Liver (tissue), 9 donors: ENCODE results near the gene DPYD. TPM values are rescaled to one million over a fixed set of nuclear protein-coding genes. Genes with fewer than 3 reads are reported as not detected.

Source experiments
- DNase-seq: peaks from one replicate; pipeline ENCODE4 v3.0.0-alpha.2; 2017; ENCODE audit warnings: low spot score
- H3K27ac ChIP-seq, 2 donors: one replicate each; pipeline ENCODE4 v1.7.0; 2013; ENCODE audit warnings: inconsistent platforms in 2 of 2, low read length in 2 of 2, control low read depth in 1 of 2, low read depth in 1 of 2, mild to moderate bottlenecking in 1 of 2
- H3K27me3 ChIP-seq, 4 donors: one replicate each; pipeline versions ENCODE4 v1.6.1 to v1.7.0; 2013; ENCODE audit warnings: low read length in 3 of 4, inconsistent platforms in 1 of 4, mild to moderate bottlenecking in 1 of 4, moderate library complexity in 1 of 4; ENCODE audit not compliant: control insufficient read depth in 4 of 4, insufficient read depth in 4 of 4
- H3K36me3 ChIP-seq, 4 donors: one replicate each; pipeline versions ENCODE4 v1.6.1 to v1.7.0; 2013; ENCODE audit warnings: low read length in 3 of 4, mild to moderate bottlenecking in 3 of 4, low read depth in 1 of 4, moderate library complexity in 1 of 4; ENCODE audit not compliant: control insufficient read depth in 4 of 4, insufficient read depth in 3 of 4
- H3K4me1 ChIP-seq, 4 donors: one replicate each; pipeline versions ENCODE4 v1.6.1 to v1.7.0; 2013; ENCODE audit warnings: low read length in 3 of 4, mild to moderate bottlenecking in 3 of 4, moderate library complexity in 1 of 4; ENCODE audit not compliant: control insufficient read depth in 4 of 4, insufficient read depth in 4 of 4
- H3K4me3 ChIP-seq, 3 donors: one replicate each; pipeline versions ENCODE4 v1.6.1 to v1.7.0; 2013; ENCODE audit warnings: low read length in 3 of 3, control low read depth in 1 of 3, low read depth in 1 of 3, mild to moderate bottlenecking in 1 of 3
- H3K9ac ChIP-seq, 2 donors: one replicate each; pipeline ENCODE4 v1.7.0; 2013; ENCODE audit warnings: low read length in 2 of 2, mild to moderate bottlenecking in 2 of 2, moderate library complexity in 2 of 2, control low read depth in 1 of 2, low read depth in 1 of 2
- H3K9me3 ChIP-seq, 4 donors: one replicate each; pipeline versions ENCODE4 v1.6.1 to v1.7.0; 2013; ENCODE audit warnings: low read length in 3 of 4; ENCODE audit not compliant: control insufficient read depth in 4 of 4
- CTCF ChIP-seq: fragments of 150-350 bp; IDR thresholded peaks from 2 replicates; pipeline ENCODE4 v1.5.1; 2017; ENCODE audit warnings: improper control_type of control experiment, low read depth, low read length; ENCODE audit not compliant: missing input control
- EGR1 ChIP-seq, 2 donors: IDR thresholded peaks; 2 replicates each; pipeline ENCODE4 v1.6.1; 2016 to 2018; ENCODE audit warnings: antibody characterized with exemption in 2 of 2, low read depth in 2 of 2
- FOXA1 ChIP-seq: IDR thresholded peaks from 2 replicates; pipeline ENCODE4 v1.6.1; 2016; ENCODE audit warnings: antibody characterized with exemption
- FOXA2 ChIP-seq: IDR thresholded peaks from 2 replicates; pipeline ENCODE4 v1.6.1; 2016; ENCODE audit warnings: antibody characterized with exemption
- GABPA ChIP-seq, 2 donors: IDR thresholded peaks in 1 of 2; conservative IDR thresholded peaks in 1 of 2; 2 replicates each; pipeline ENCODE4 v1.6.1; 2016; ENCODE audit warnings: antibody characterized with exemption in 2 of 2, mild to moderate bottlenecking in 1 of 2, moderate library complexity in 1 of 2
- HNF4A ChIP-seq, 2 donors: conservative IDR thresholded peaks; 2 replicates each; pipeline ENCODE4 v1.6.1; 2016; ENCODE audit warnings: antibody characterized with exemption in 2 of 2, mild to moderate bottlenecking in 2 of 2
- HNF4G ChIP-seq: IDR thresholded peaks from 2 replicates; pipeline ENCODE4 v1.6.1; 2016; ENCODE audit warnings: antibody characterized with exemption
- JUND ChIP-seq, 2 donors: IDR thresholded peaks; 2 replicates each; pipeline ENCODE4 v1.6.1; 2016; ENCODE audit warnings: antibody characterized with exemption in 2 of 2
- NR2F2 ChIP-seq: IDR thresholded peaks from 2 replicates; pipeline ENCODE4 v1.6.1; 2016; ENCODE audit warnings: antibody characterized with exemption
- RAD21 ChIP-seq, 2 donors: IDR thresholded peaks; 2 replicates each; pipeline ENCODE4 v1.6.1; 2016; ENCODE audit warnings: antibody characterized with exemption in 2 of 2, mild to moderate bottlenecking in 2 of 2
- REST ChIP-seq: IDR thresholded peaks from 2 replicates; pipeline ENCODE4 v1.6.1; 2016; ENCODE audit warnings: antibody characterized with exemption, mild to moderate bottlenecking
- RXRA ChIP-seq, 2 donors: IDR thresholded peaks; 2 replicates each; pipeline ENCODE4 v1.6.1; 2017 to 2018; ENCODE audit warnings: antibody characterized with exemption in 2 of 2, mild to moderate bottlenecking in 1 of 2
- SP1 ChIP-seq: IDR thresholded peaks from 2 replicates; pipeline ENCODE4 v1.6.1; 2018; ENCODE audit warnings: antibody characterized with exemption, mild to moderate bottlenecking
- TAF1 ChIP-seq: conservative IDR thresholded peaks from 2 replicates; pipeline ENCODE4 v1.6.1; 2016; ENCODE audit warnings: antibody characterized with exemption, mild to moderate bottlenecking
- YY1 ChIP-seq: IDR thresholded peaks from 2 replicates; pipeline ENCODE4 v1.6.1; 2016; ENCODE audit warnings: antibody characterized with exemption, mild to moderate bottlenecking
- ZBTB33 ChIP-seq: IDR thresholded peaks from 2 replicates; pipeline ENCODE4 v1.6.1; 2016; ENCODE audit warnings: antibody characterized with exemption
- WGBS: extraction: QIAGEN DNeasy Blood & Tissue Kit; methylation state at CpG from one replicate; pipeline ENCODE4 v1.1.7; 2013; 5-methylcytosine and 5-hydroxymethylcytosine counted together
- polyA plus RNA-seq, 2 donors: library from polyadenylated mRNA; stranded (reverse) in 1 of 2; unstranded in 1 of 2; fragments of 200-250 nt in 1 of 2; fragments of >200 nt in 1 of 2; fragmentation: Nextera tagmentation in 1 of 2; extraction: Ambion mirVana in 1 of 2; gene quantifications; one replicate each; pipeline versions ENCODE4 v1.2.1 to v1.2.3, GENCODE V29; 2013 to 2015
- total RNA-seq, 2 donors: library from RNA; depleted of rRNA; stranded (reverse); fragments of >200 nt; gene quantifications; one replicate each; pipeline ENCODE4 v1.2.3, GENCODE V29; 2014
- TF ChIP-seq, protein P1 (sequence below): IDR thresholded peaks from 2 replicates; pipeline ENCODE4 v1.6.1; 2016; ENCODE audit warnings: antibody characterized with exemption
- donor health status: healthy.
- donor health status: healthy.
- donor health status: healthy.
- donor health status: healthy.
- donor health status: healthy.

DPYD gene
- total and polyA plus RNA-seq, 4 donors, result 16.2 to 142 (median 47.0) TPM

DNA sequence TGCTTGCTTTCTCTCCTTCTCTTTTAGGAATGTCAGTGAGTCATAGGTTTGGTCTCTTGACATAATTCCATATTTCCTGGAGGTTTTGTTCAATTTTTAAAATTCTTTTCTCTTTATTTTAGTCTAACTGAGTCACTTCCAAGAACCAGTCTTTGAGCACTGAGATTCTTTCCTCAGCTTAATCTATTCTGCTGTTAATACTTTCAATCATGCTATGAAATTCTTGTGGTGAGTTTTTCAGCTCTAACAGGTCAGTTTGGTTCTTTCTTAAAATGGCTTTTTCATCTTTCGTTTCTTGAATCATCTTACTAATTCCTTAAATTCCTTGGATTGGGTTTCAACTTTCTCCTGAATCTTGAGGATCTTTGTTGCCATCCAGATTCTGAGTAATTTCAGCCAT lies 878.3 kb downstream of the DPYD start (continued):
- TF ChIP-seq NR2F2 (no peak), HNF4A (conservative IDR thresholded peaks at IDR 0.05) (no peak), EGR1 (IDR thresholded peaks at IDR 0.05; ENCODE audit: low read depth in 2 of 2) (no peak)

- DNase-seq, result no peak
- TF ChIP-seq REST (no peak), ZBTB33 (no peak), TAF1 (no peak), NR2F2 (no peak), GABPA (IDR thresholded peaks at IDR 0.05 in 1 of 2, conservative IDR thresholded peaks at IDR 0.05 in 1 of 2) (no peak), EGR1 (IDR thresholded peaks at IDR 0.05; ENCODE audit: low read depth in 2 of 2) (no peak), HNF4A (conservative IDR thresholded peaks at IDR 0.05) (no peak), FOXA2 (no peak), FOXA1 (no peak), YY1 (no peak), HNF4G (no peak), CTCF (no peak), SP1 (no peak), RAD21 (IDR thresholded peaks at IDR 0.05) (no peak), JUND (IDR thresholded peaks at IDR 0.05) (no peak), RXRA (IDR thresholded peaks at IDR 0.05) (no peak)
- TF ChIP-seq, protein P1, sequence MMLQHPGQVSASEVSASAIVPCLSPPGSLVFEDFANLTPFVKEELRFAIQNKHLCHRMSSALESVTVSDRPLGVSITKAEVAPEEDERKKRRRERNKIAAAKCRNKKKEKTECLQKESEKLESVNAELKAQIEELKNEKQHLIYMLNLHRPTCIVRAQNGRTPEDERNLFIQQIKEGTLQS, result no peak
- no peak overlapping the region for H3K9ac ChIP-seq
- H3K9me3 ChIP-seq, result peaks cover 0 to 2% (median 0%) of the 10 kb centered on the region in 4 donors
- H3K4me3 ChIP-seq, result no peak overlapping the region
- no peak overlapping the region for H3K27ac ChIP-seq
- 68% methylated on average over 2 of the region's 2 CpGs for WGBS
- H3K36me3 ChIP-seq, result no peaks in the 10 kb centered on the region
- H3K4me1 ChIP-seq, result no peaks in the 10 kb centered on the region
- no peaks in the 10 kb centered on the region for H3K27me3 ChIP-seq
These were observed 879.8 kb downstream of the DPYD start for GRCh38 chr1:97041026-97041425.
